H1 (cell line): ENCODE data around the gene HOXC13. TPM values are rescaled to one million over a fixed set of nuclear protein-coding genes. Genes with fewer than 3 reads are reported as not detected.

Source experiments
- ASH2L ChIP-seq: fragments of 200-600, 300-600 bp; sonication (generic); IDR thresholded peaks from one replicate; pipeline ENCODE4 v1.7.1; 2017; ENCODE audit warnings: low read length
- ATF2 ChIP-seq: IDR thresholded peaks from 2 replicates; pipeline ENCODE4 v1.6.1; 2012; ENCODE audit warnings: low read length, inconsistent platforms
- ATF3 ChIP-seq: IDR thresholded peaks from 2 replicates; pipeline ENCODE4 v1.6.1; 2011; ENCODE audit warnings: low read depth, mild to moderate bottlenecking, low read length; ENCODE audit not compliant: insufficient read depth
- GABPA ChIP-seq: IDR thresholded peaks from 2 replicates; pipeline ENCODE4 v1.6.1; 2011; ENCODE audit warnings: mild to moderate bottlenecking, low read length, moderate library complexity, borderline replicate concordance; ENCODE audit not compliant: insufficient read depth
- GTF2F1 ChIP-seq: IDR thresholded peaks from 2 replicates; pipeline ENCODE4 v1.6.1; 2012; ENCODE audit warnings: low read depth, low read length, improper control_type of control experiment, borderline replicate concordance
- JUN ChIP-seq: IDR thresholded peaks from 2 replicates; pipeline ENCODE4 v1.6.1; 2011; ENCODE audit warnings: low read depth, mild to moderate bottlenecking, improper control_type of control experiment, low read length
- NANOG ChIP-seq: IDR thresholded peaks from 2 replicates; pipeline ENCODE4 v1.6.1; 2011; ENCODE audit warnings: low read length, low read depth, mild to moderate bottlenecking, inconsistent platforms; ENCODE audit not compliant: insufficient read depth, poor library complexity, severe bottlenecking
- POLR2AphosphoS5 ChIP-seq: IDR thresholded peaks from 2 replicates; pipeline ENCODE4 v1.6.1; 2011; ENCODE audit warnings: low read depth, low read length
- RAD21 ChIP-seq, 2 experiments: IDR thresholded peaks in 1 of 2; conservative IDR thresholded peaks in 1 of 2; 2 replicates each; pipeline ENCODE4 v1.6.1; 2011; ENCODE audit warnings: low read depth in 2 of 2, low read length in 2 of 2, improper control_type of control experiment in 1 of 2, inconsistent platforms in 1 of 2, mild to moderate bottlenecking in 1 of 2, moderate library complexity in 1 of 2
- RBBP5 ChIP-seq: IDR thresholded peaks from 2 replicates; pipeline ENCODE4 v1.7.1; 2012; ENCODE audit warnings: low read depth, mild to moderate bottlenecking, inconsistent platforms, low read length, moderate library complexity, borderline replicate concordance
- RFX5 ChIP-seq: IDR thresholded peaks from 2 replicates; pipeline ENCODE4 v1.6.1; 2011; ENCODE audit warnings: low read depth, low read length, improper control_type of control experiment, borderline replicate concordance
- RXRA ChIP-seq: IDR thresholded peaks from 2 replicates; pipeline ENCODE4 v1.6.1; 2011; ENCODE audit warnings: low read depth, mild to moderate bottlenecking, low read length, moderate library complexity; ENCODE audit not compliant: insufficient read depth
- SIN3A ChIP-seq, 2 experiments: IDR thresholded peaks in 1 of 2; conservative IDR thresholded peaks in 1 of 2; 2 replicates each; pipeline ENCODE4 v1.6.1; 2011 to 2012; ENCODE audit warnings: low read length in 2 of 2, improper control_type of control experiment in 1 of 2, low read depth in 1 of 2, mild to moderate bottlenecking in 1 of 2
- SIRT6 ChIP-seq: IDR thresholded peaks from one replicate; pipeline ENCODE4 v1.7.1; 2012; ENCODE audit warnings: low read length, inconsistent platforms
- SP1 ChIP-seq: IDR thresholded peaks from 2 replicates; pipeline ENCODE4 v1.6.1; 2011; ENCODE audit warnings: low read depth, low read length
- SP2 ChIP-seq: IDR thresholded peaks from 2 replicates; pipeline ENCODE4 v1.6.1; 2012; ENCODE audit warnings: mild to moderate bottlenecking, low read length, inconsistent platforms
- SUZ12 ChIP-seq: fragments of 200-600 bp; sonication (generic); IDR thresholded peaks from 2 replicates; pipeline ENCODE4 v1.6.1; 2012; ENCODE audit warnings: mild to moderate bottlenecking, inconsistent platforms, low read length, moderate library complexity, mixed read lengths
- TCF12 ChIP-seq: IDR thresholded peaks from 2 replicates; pipeline ENCODE4 v1.6.1; 2011; ENCODE audit warnings: low read depth, mild to moderate bottlenecking, low read length
- USF2 ChIP-seq: IDR thresholded peaks from 2 replicates; pipeline ENCODE4 v1.6.1; 2011; ENCODE audit warnings: low read length, improper control_type of control experiment
- polyA plus RNA-seq, 7 experiments: library from polyadenylated mRNA; depleted of rRNA in 3 of 7; stranded (reverse) in 5 of 7; unstranded in 2 of 7; fragments of >200 nt in 5 of 7; fragments of 200-250 nt in 2 of 7; gene quantifications; 1 replicate in 5 of 7; 2 replicates in 1 of 7; 4 replicates in 1 of 7; pipeline versions ENCODE4 v1.2.1 to v1.2.3, GENCODE V29; 2011 to 2013; ENCODE audit warnings: missing spikeins in 2 of 7, mixed read lengths in 2 of 7
- total RNA-seq: library from RNA; stranded (reverse); fragmentation: NEBNext Ultra II Directional; extraction: Animal tissue kit (Norgen Biotek cat#: 25700); gene quantifications from 2 replicates; pipeline ENCODE4 v1.2.1, GENCODE V29; 2021

Gene HOXC13
- total and polyA plus RNA-seq, 2 of the 8 experiments (the other 6 are each of a cell fraction or from before 2014, with no cell fraction given), result 0.02 TPM; not detected in 1

DNA sequence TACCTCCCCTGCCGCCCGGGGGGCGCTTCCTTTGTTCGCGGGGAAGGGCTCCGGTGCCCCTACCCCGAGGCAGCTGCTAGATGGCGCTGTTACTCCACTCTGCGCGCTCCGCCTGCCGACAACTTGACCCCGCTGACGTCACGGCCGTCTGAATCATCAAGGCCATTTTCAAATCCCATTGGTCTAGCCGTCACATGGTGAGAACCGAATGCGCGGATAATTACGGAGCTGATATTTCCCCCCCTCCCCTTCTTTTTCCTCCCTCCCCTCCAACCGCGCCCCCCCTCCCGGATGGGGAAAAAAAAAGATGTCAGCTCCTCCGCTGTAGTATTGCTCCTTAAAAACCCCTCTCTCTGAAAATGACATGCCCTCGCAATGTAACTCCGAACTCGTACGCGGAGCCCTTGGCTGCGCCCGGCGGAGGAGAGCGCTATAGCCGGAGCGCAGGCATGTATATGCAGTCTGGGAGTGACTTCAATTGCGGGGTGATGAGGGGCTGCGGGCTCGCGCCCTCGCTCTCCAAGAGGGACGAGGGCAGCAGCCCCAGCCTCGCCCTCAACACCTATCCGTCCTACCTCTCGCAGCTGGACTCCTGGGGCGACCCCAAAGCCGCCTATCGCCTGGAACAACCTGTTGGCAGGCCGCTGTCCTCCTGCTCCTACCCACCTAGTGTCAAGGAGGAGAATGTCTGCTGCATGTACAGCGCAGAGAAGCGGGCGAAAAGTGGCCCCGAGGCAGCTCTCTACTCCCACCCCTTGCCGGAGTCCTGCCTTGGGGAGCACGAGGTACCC lies 46.5 kb downstream of the HOXC13 start, which contains the start of gene HOXC10 (continued):
- TF ChIP-seq RFX5 (no peak), ATF3 (peak; percentile 56), GABPA (no peak), JUN (peak; percentile 51; the same call in 1 of the 2 replicates), USF2 (peak; percentile 80), POLR2AphosphoS5 (no peak), SP1 (0 out of 2 replicates have a peak, but pooled peaks have one; percentile 41), ATF2 (peak; percentile 47; the same call in 1 of the 2 replicates), NANOG (no peak), RAD21 (IDR thresholded peaks at IDR 0.05 in 1 of 2, conservative IDR thresholded peaks at IDR 0.05 in 1 of 2; ENCODE audit: low read depth in 2 of 2, low read length in 2 of 2) (peak; percentile 87 to 89), SIRT6 (no peak), ASH2L (peak; percentile 22), SP2 (no peak), SUZ12 (no peak; the same call in 1 of the 2 replicates), RXRA (no peak), RBBP5 (no peak), TCF12 (no peak), GTF2F1 (no peak), SIN3A (conservative IDR thresholded peaks at IDR 0.05 in 1 of 2, IDR thresholded peaks at IDR 0.05 in 1 of 2; ENCODE audit: low read depth in 1 of 2, low read length in 2 of 2) (no peak)
